Measurements from ENCODE around the gene GABPB2.
"Not testable (repeated sequence)": the region's sequence is repeated elsewhere in the genome, so short reads cannot be mapped to it uniquely, and the experiment has no call there.

GABPB2 gene

GRCh38 chr1:151072224-151072623 lies 1.7 kb downstream of the GABPB2 start:
- no peak for TF ChIP-seq MAX (IDR thresholded peaks at IDR 0.05; ENCODE audit: low read depth, low read length)
- TF ChIP-seq MYC (IDR thresholded peaks at IDR 0.05; ENCODE audit: low read depth, low read length), result no peak
- no peak for TF ChIP-seq POLR2A (IDR thresholded peaks at IDR 0.05; ENCODE audit: extremely low read depth, insufficient read length)
- TF ChIP-seq CTCF (IDR thresholded peaks at IDR 0.05; ENCODE audit: low read depth, low read length), result no peak
- DNase-seq (ENCODE audit: low read depth), result no peak
- no peak overlapping the region for H3K4me3 ChIP-seq (ENCODE audit: low read depth, low read length)

- TF ChIP-seq MYC (IDR thresholded peaks at IDR 0.05; ENCODE audit: low read depth, low read length), result no peak
- TF ChIP-seq MAX (IDR thresholded peaks at IDR 0.05; ENCODE audit: low read depth, low read length), result no peak
- TF ChIP-seq CTCF (IDR thresholded peaks at IDR 0.05; ENCODE audit: low read depth, low read length), result no peak
- no peak for TF ChIP-seq POLR2A (IDR thresholded peaks at IDR 0.05; ENCODE audit: extremely low read depth, insufficient read length)
- no peak overlapping the region for H3K4me3 ChIP-seq (ENCODE audit: low read depth, low read length)
- no peak for DNase-seq (ENCODE audit: low read depth)
Observed at GRCh38 chr1:151085953-151086559, 15.5 kb downstream of the GABPB2 start.

GRCh38 chr1:151097426-151097825 lies 26.9 kb downstream of the GABPB2 start:
- DNase-seq (ENCODE audit: low read depth); H3K4me3 ChIP-seq (ENCODE audit: low read depth, low read length): not testable (repeated sequence)

GRCh38 chr1:151098126-151098525 lies 27.6 kb downstream of the GABPB2 start:
- TF ChIP-seq MYC (IDR thresholded peaks at IDR 0.05; ENCODE audit: low read depth, low read length) (no peak), POLR2A (IDR thresholded peaks at IDR 0.05; ENCODE audit: extremely low read depth, insufficient read length) (no peak), CTCF (IDR thresholded peaks at IDR 0.05; ENCODE audit: low read depth, low read length) (no peak), MAX (IDR thresholded peaks at IDR 0.05; ENCODE audit: low read depth, low read length) (no peak)
- no peak for DNase-seq (ENCODE audit: low read depth)

GRCh38 chr1:151104630-151105029 lies 34.1 kb downstream of the GABPB2 start:
- no peak for DNase-seq (ENCODE audit: low read depth)
- TF ChIP-seq CTCF (IDR thresholded peaks at IDR 0.05; ENCODE audit: low read depth, low read length) (no peak), MAX (IDR thresholded peaks at IDR 0.05; ENCODE audit: low read depth, low read length) (no peak), MYC (IDR thresholded peaks at IDR 0.05; ENCODE audit: low read depth, low read length) (no peak), POLR2A (IDR thresholded peaks at IDR 0.05; ENCODE audit: extremely low read depth, insufficient read length) (no peak)
- H3K4me3 ChIP-seq (ENCODE audit: low read depth, low read length), result no peak overlapping the region

More at GRCh38 chr1:151098126-151098525, 27.6 kb downstream of the GABPB2 start:
- H3K4me3 ChIP-seq (ENCODE audit: low read depth, low read length), result no peak overlapping the region

GRCh38 chr1:151106894-151107293 lies 36.3 kb downstream of the GABPB2 start:
- no peak overlapping the region for H3K4me3 ChIP-seq (ENCODE audit: low read depth, low read length)
- no peak for TF ChIP-seq POLR2A (IDR thresholded peaks at IDR 0.05; ENCODE audit: extremely low read depth, insufficient read length)
- no peak for TF ChIP-seq MAX (IDR thresholded peaks at IDR 0.05; ENCODE audit: low read depth, low read length)
- TF ChIP-seq MYC (IDR thresholded peaks at IDR 0.05; ENCODE audit: low read depth, low read length), result no peak
- no peak for TF ChIP-seq CTCF (IDR thresholded peaks at IDR 0.05; ENCODE audit: low read depth, low read length)
- no peak for DNase-seq (ENCODE audit: low read depth)

Data from NB4 (cell line).